GM23338 (cell line): ENCODE measurements around the gene POLR3A. TPM values are rescaled to one million over a fixed set of nuclear protein-coding genes. Genes with fewer than 3 reads are reported as not detected.

ENCODE experiments used
- ATAC-seq: fragments of 200-7000 bp; cut with Tn5 transposase; 3 replicates; pipeline ENCODE4 v1.9.1; 2020
- DNase-seq: peaks from one replicate; pipeline ENCODE4 v3.0.0-alpha.2; 2015; ENCODE audit warnings: low spot score
- H2AFZ ChIP-seq: fragments of 200-600 bp; sonication (generic); 2 replicates; pipeline ENCODE4 v1.8.0; 2016; ENCODE audit warnings: antibody characterized with exemption, mild to moderate bottlenecking, moderate library complexity
- H3F3A ChIP-seq: fragments of 200-600 bp; sonication (generic); replicated peaks from 2 replicates; pipeline ENCODE4 v1.8.0; 2017; ENCODE audit warnings: antibody characterized with exemption, mixed run types, low read depth
- H3K27ac ChIP-seq: fragments of 200-600 bp; sonication (generic); 2 replicates; pipeline ENCODE4 v1.6.1; 2016; ENCODE audit warnings: low read depth
- H3K27me3 ChIP-seq: fragments of 200-600 bp; sonication (generic); 2 replicates; pipeline ENCODE4 v1.8.0; 2016; ENCODE audit warnings: mild to moderate bottlenecking, mixed run types, moderate library complexity; ENCODE audit not compliant: insufficient read depth
- H3K36me3 ChIP-seq: fragments of 200-600 bp; sonication (generic); 2 replicates; pipeline ENCODE4 v1.8.0; 2016; ENCODE audit warnings: mild to moderate bottlenecking; ENCODE audit not compliant: insufficient read depth
- H3K4me1 ChIP-seq: fragments of 200-600 bp; sonication (generic); 2 replicates; pipeline ENCODE4 v1.8.0; 2016; ENCODE audit warnings: mild to moderate bottlenecking, moderate library complexity; ENCODE audit not compliant: insufficient read depth
- H3K4me2 ChIP-seq: fragments of 200-600 bp; sonication (generic); 2 replicates; pipeline ENCODE4 v1.7.1; 2017; ENCODE audit warnings: mixed run types
- H3K4me3 ChIP-seq: fragments of 200-600 bp; sonication (generic); 2 replicates; pipeline ENCODE4 v1.6.1; 2016; ENCODE audit warnings: mixed run types
- H3K79me2 ChIP-seq: fragments of 200-600 bp; sonication (generic); replicated peaks from 2 replicates; pipeline ENCODE4 v1.8.0; 2017; ENCODE audit warnings: mild to moderate bottlenecking; ENCODE audit not compliant: insufficient read depth
- H3K9me2 ChIP-seq: fragments of 200-600 bp; sonication (generic); 2 replicates; pipeline ENCODE4 v1.8.0; 2017; ENCODE audit not compliant: insufficient read depth
- H4K20me1 ChIP-seq: fragments of 200-600 bp; sonication (generic); replicated peaks from 2 replicates; pipeline ENCODE4 v1.8.0; 2017; ENCODE audit warnings: mild to moderate bottlenecking; ENCODE audit not compliant: insufficient read depth
- H3K27ac Mint-ChIP-seq: 2 replicates; pipeline ENCODE4 v1.8.0; 2020; ENCODE audit warnings: inconsistent platforms, mild to moderate bottlenecking, moderate library complexity, mixed read lengths
- H3K27me3 Mint-ChIP-seq: 3 replicates; pipeline ENCODE4 v1.8.0; 2022; ENCODE audit warnings: low read depth, mild to moderate bottlenecking, moderate library complexity, mixed read lengths, inconsistent platforms; ENCODE audit not compliant: insufficient read depth, poor library complexity
- H3K36me3 Mint-ChIP-seq: 3 replicates; pipeline ENCODE4 v1.8.0; 2021; ENCODE audit warnings: low read depth, mild to moderate bottlenecking, inconsistent platforms, moderate library complexity, mixed read lengths
- H3K4me1 Mint-ChIP-seq: 3 replicates; pipeline ENCODE4 v1.8.0; 2020; ENCODE audit warnings: mild to moderate bottlenecking, inconsistent platforms, mixed read lengths
- H3K4me3 Mint-ChIP-seq: 3 replicates; pipeline ENCODE4 v1.8.0; 2021; ENCODE audit warnings: moderate library complexity, mild to moderate bottlenecking, inconsistent platforms, mixed read lengths
- H3K9me3 Mint-ChIP-seq: 3 replicates; pipeline ENCODE4 v1.8.0; 2020; ENCODE audit warnings: moderate library complexity, mild to moderate bottlenecking, inconsistent platforms, mixed read lengths
- CREB1 ChIP-seq: fragments of 250-450 bp; sonication (Bioruptor Pico); IDR thresholded peaks from 2 replicates; pipeline ENCODE4 v1.5.0; 2020; ENCODE audit warnings: low read depth, mild to moderate bottlenecking, moderate library complexity
- EZH2phosphoT487 ChIP-seq: fragments of 200-600 bp; sonication (generic); IDR thresholded peaks from one replicate; pipeline ENCODE4 v1.8.1; 2018; ENCODE audit warnings: antibody characterized with exemption; ENCODE audit not compliant: unreplicated experiment
- NANOG ChIP-seq: IDR thresholded peaks from 2 replicates; pipeline ENCODE4 v1.6.1; 2016; ENCODE audit warnings: antibody characterized with exemption, borderline replicate concordance
- polyA plus RNA-seq: library from polyadenylated mRNA; unstranded; fragments of >200 nt; fragmentation: Nextera tagmentation; extraction: Ambion mirVana; gene quantifications from 2 replicates; pipeline ENCODE4 v1.2.1, GENCODE V29; 2016
- total RNA-seq: library from RNA; depleted of rRNA; stranded (reverse); fragments of >200 nt; shearing (Covaris generic); gene quantifications from 2 replicates; pipeline ENCODE4 v1.2.3, GENCODE V29; 2014
- TF ChIP-seq, protein P1 (sequence below): fragments of 250-450 bp; sonication (Bioruptor Pico); IDR thresholded peaks from 2 replicates; pipeline ENCODE4 v1.5.0; 2020; ENCODE audit warnings: mild to moderate bottlenecking, moderate library complexity
- TF ChIP-seq, protein P2 (sequence below): IDR thresholded peaks from 2 replicates; pipeline ENCODE4 v1.6.1; 2016; ENCODE audit warnings: antibody characterized with exemption

Gene POLR3A
- total and polyA plus RNA-seq, 2 experiments from 2014 or later, result 11.6 to 35.5 TPM

DNA sequence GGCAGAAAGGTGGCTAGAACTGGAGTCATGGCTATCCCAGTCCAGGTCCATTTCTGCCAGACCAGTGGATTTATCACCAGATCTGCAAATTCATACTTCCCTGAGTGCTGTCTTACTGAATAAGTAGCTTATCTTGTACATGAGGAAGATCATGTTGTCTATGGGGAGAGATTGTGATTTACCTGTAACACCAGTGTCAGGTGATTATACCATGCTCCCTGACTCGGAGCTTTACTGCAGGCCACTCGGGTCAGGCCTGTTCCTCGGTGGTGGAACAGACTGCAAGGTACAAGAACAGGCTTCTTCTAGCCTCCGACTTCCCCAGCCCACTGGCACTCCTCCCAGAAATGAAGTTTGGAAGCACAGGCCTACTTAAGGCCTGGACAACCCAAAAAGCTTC, 60.2 kb downstream of the POLR3A start (continued):
- TF ChIP-seq, protein P1, sequence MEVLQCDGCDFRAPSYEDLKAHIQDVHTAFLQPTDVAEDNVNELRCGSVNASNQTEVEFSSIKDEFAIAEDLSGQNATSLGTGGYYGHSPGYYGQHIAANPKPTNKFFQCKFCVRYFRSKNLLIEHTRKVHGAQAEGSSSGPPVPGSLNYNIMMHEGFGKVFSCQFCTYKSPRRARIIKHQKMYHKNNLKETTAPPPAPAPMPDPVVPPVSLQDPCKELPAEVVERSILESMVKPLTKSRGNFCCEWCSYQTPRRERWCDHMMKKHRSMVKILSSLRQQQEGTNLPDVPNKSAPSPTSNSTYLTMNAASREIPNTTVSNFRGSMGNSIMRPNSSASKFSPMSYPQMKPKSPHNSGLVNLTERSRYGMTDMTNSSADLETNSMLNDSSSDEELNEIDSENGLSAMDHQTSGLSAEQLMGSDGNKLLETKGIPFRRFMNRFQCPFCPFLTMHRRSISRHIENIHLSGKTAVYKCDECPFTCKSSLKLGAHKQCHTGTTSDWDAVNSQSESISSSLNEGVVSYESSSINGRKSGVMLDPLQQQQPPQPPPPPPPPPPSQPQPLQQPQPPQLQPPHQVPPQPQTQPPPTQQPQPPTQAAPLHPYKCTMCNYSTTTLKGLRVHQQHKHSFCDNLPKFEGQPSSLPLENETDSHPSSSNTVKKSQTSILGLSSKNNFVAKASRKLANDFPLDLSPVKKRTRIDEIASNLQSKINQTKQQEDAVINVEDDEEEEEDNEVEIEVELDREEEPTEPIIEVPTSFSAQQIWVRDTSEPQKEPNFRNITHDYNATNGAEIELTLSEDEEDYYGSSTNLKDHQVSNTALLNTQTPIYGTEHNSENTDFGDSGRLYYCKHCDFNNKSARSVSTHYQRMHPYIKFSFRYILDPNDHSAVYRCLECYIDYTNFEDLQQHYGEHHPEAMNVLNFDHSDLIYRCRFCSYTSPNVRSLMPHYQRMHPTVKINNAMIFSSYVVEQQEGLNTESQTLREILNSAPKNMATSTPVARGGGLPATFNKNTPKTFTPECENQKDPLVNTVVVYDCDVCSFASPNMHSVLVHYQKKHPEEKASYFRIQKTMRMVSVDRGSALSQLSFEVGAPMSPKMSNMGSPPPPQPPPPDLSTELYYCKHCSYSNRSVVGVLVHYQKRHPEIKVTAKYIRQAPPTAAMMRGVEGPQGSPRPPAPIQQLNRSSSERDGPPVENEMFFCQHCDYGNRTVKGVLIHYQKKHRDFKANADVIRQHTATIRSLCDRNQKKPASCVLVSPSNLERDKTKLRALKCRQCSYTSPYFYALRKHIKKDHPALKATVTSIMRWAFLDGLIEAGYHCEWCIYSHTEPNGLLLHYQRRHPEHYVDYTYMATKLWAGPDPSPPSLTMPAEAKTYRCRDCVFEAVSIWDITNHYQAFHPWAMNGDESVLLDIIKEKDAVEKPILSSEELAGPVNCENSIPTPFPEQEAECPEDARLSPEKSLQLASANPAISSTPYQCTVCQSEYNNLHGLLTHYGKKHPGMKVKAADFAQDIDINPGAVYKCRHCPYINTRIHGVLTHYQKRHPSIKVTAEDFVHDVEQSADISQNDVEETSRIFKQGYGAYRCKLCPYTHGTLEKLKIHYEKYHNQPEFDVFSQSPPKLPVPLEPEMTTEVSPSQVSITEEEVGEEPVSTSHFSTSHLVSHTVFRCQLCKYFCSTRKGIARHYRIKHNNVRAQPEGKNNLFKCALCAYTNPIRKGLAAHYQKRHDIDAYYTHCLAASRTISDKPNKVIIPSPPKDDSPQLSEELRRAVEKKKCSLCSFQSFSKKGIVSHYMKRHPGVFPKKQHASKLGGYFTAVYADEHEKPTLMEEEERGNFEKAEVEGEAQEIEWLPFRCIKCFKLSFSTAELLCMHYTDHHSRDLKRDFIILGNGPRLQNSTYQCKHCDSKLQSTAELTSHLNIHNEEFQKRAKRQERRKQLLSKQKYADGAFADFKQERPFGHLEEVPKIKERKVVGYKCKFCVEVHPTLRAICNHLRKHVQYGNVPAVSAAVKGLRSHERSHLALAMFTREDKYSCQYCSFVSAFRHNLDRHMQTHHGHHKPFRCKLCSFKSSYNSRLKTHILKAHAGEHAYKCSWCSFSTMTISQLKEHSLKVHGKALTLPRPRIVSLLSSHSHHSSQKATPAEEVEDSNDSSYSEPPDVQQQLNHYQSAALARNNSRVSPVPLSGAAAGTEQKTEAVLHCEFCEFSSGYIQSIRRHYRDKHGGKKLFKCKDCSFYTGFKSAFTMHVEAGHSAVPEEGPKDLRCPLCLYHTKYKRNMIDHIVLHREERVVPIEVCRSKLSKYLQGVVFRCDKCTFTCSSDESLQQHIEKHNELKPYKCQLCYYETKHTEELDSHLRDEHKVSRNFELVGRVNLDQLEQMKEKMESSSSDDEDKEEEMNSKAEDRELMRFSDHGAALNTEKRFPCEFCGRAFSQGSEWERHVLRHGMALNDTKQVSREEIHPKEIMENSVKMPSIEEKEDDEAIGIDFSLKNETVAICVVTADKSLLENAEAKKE (CRISPR knock-in tag), result no peak
- no peak for TF ChIP-seq NANOG

DNA sequence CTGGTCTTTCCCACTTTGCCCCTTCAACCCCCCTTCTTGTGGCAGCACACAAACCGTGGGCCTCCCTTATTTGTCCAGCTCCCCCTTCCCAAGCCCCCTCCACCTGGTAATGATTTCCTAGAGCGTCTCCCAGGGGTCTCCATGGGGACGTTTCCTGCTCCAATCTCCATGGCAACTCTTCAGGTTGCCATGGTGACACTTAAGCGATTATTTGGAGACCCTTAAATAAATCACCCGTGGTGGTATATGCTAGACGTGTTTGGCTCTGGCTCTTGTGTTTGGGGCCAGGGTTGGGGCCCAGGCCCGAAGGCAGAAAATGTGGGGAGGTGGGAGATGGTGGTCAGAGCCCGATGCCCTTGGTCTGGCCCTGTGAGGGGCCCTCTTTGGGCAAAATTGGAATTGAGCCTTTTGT, 61.7 kb downstream of the POLR3A start:
- H2AFZ ChIP-seq, result no peak overlapping the region
- H3K4me1 Mint-ChIP-seq, result peaks cover 7% of the 10 kb centered on the region
- peaks cover 6% of the 10 kb centered on the region for H3K27me3 Mint-ChIP-seq
- H3K27me3 ChIP-seq, result no peaks in the 10 kb centered on the region
- H3K4me1 ChIP-seq, result no peaks in the 10 kb centered on the region; the same call in 1 of the 2 replicates
- H3K79me2 ChIP-seq, result no peaks in the 10 kb centered on the region
- no peak overlapping the region for H3K4me3 ChIP-seq
- H3K36me3 ChIP-seq, result no peaks in the 10 kb centered on the region; the same call in 1 of the 2 replicates
- H3K4me2 ChIP-seq, result no peak overlapping the region
- no peak for DNase-seq
- no peak overlapping the region for H3K27ac ChIP-seq
- no peak for ATAC-seq
- H3F3A ChIP-seq, result no peaks in the 10 kb centered on the region
- H4K20me1 ChIP-seq, result no peaks in the 10 kb centered on the region
- peak overlapping the region; percentile 9; the same call in 1 of the 2 replicates for H3K27ac Mint-ChIP-seq
- peaks cover 24% of the 10 kb centered on the region for H3K9me3 Mint-ChIP-seq
- no peaks in the 10 kb centered on the region for H3K9me2 ChIP-seq
- H3K4me3 Mint-ChIP-seq, result no peak overlapping the region
- TF ChIP-seq NANOG (no peak), EZH2phosphoT487 (no peak), CREB1 (no peak)
- TF ChIP-seq, protein P2, sequence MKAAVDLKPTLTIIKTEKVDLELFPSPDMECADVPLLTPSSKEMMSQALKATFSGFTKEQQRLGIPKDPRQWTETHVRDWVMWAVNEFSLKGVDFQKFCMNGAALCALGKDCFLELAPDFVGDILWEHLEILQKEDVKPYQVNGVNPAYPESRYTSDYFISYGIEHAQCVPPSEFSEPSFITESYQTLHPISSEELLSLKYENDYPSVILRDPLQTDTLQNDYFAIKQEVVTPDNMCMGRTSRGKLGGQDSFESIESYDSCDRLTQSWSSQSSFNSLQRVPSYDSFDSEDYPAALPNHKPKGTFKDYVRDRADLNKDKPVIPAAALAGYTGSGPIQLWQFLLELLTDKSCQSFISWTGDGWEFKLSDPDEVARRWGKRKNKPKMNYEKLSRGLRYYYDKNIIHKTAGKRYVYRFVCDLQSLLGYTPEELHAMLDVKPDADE, result no peak
- H3K36me3 Mint-ChIP-seq, result peaks cover 20% of the 10 kb centered on the region
